HG02870 (cell line): ENCODE measurements around the gene FITM2.
"Not testable (repeated sequence)": the region's sequence is repeated elsewhere in the genome, so short reads cannot be mapped to it uniquely, and the experiment has no call there.

ENCODE experiments used
- ATAC-seq: cut with Tn5 transposase; IDR thresholded peaks from one replicate; pipeline ENCODE4 v1.9.1; 2021; ENCODE audit warnings: mild to moderate bottlenecking, moderate library complexity; ENCODE audit not compliant: unreplicated experiment

Gene FITM2

GRCh38 chr20:44334306-44334705 lies 23.3 kb upstream of the FITM2 start:
- ATAC-seq: no peak

GRCh38 chr20:44331201-44331600 lies 20.2 kb upstream of the FITM2 start:
- ATAC-seq: no peak

GRCh38 chr20:44328428-44328827 lies 17.4 kb upstream of the FITM2 start:
- ATAC-seq: no peak

GRCh38 chr20:44327748-44328147 lies 16.7 kb upstream of the FITM2 start:
- ATAC-seq: not testable (repeated sequence)

GRCh38 chr20:44326391-44327159 lies 15.6 kb upstream of the FITM2 start:
- ATAC-seq: no peak

- no peak for ATAC-seq
Observed at GRCh38 chr20:44324343-44324742, 13.3 kb upstream of the FITM2 start.

- no peak for ATAC-seq
Observed at GRCh38 chr20:44319839-44320422, 8.9 kb upstream of the FITM2 start.

- no peak for ATAC-seq
Observed at GRCh38 chr20:44314870-44315269, 3.9 kb upstream of the FITM2 start.

GRCh38 chr20:44309763-44310663 lies 989 bp downstream of the FITM2 start:
- ATAC-seq: no peak

- ATAC-seq: no peak
Observed at GRCh38 chr20:44306927-44307326, 4.1 kb downstream of the FITM2 start.

GRCh38 chr20:44304383-44304782 lies 6.6 kb downstream of the FITM2 start:
- no peak for ATAC-seq

GRCh38 chr20:44302736-44303135 lies 8.3 kb downstream of the FITM2 start:
- ATAC-seq: no peak

GRCh38 chr20:44302026-44302669 lies 8.9 kb downstream of the FITM2 start:
- ATAC-seq: no peak

- ATAC-seq: no peak
Observed at GRCh38 chr20:44301285-44301684, 9.7 kb downstream of the FITM2 start.

- ATAC-seq: not testable (repeated sequence)
Observed at GRCh38 chr20:44299011-44299535, 11.9 kb downstream of the FITM2 start.

- ATAC-seq: no peak
Observed at GRCh38 chr20:44297721-44298120, 13.3 kb downstream of the FITM2 start.

- ATAC-seq: no peak
Observed at GRCh38 chr20:44296011-44296410, 15.0 kb downstream of the FITM2 start.

- ATAC-seq: no peak
Observed at GRCh38 chr20:44291754-44292153, 19.2 kb downstream of the FITM2 start.

GRCh38 chr20:44288252-44288651 lies 22.8 kb downstream of the FITM2 start:
- no peak for ATAC-seq

GRCh38 chr20:44287272-44288097 lies 23.5 kb downstream of the FITM2 start:
- no peak for ATAC-seq
